OCI-LY1 (cell line): Measurements from ENCODE around the gene ART1.

ENCODE experiments used
- H2AFZ ChIP-seq: fragments of 200-600 bp; sonication (generic), shearing (Covaris generic); 2 replicates; pipeline ENCODE4 v1.6.0; 2014; ENCODE audit warnings: antibody characterized with exemption, mild to moderate bottlenecking, low read length
- H3F3A ChIP-seq: fragments of 200-600 bp; sonication (generic), shearing (Covaris generic); 2 replicates; pipeline ENCODE4 v1.6.0; 2014; ENCODE audit warnings: mild to moderate bottlenecking, antibody characterized with exemption, low read length, moderate library complexity; ENCODE audit not compliant: insufficient read depth
- H3K27ac ChIP-seq: fragments of 200-600 bp; sonication (generic); 2 replicates; pipeline ENCODE4 v1.5.1; 2014; ENCODE audit warnings: low read length, mixed run types, mild to moderate bottlenecking, low read depth; ENCODE audit not compliant: poor library complexity, severe bottlenecking
- H3K27me3 ChIP-seq: fragments of 200-600 bp; sonication (generic); 2 replicates; pipeline ENCODE4 v1.6.0; 2014; ENCODE audit warnings: antibody characterized with exemption, mild to moderate bottlenecking, low read length, moderate library complexity; ENCODE audit not compliant: insufficient read depth
- H3K36me3 ChIP-seq: fragments of 200-600 bp; sonication (generic); 2 replicates; pipeline ENCODE4 v1.6.1; 2014; ENCODE audit warnings: mild to moderate bottlenecking, antibody characterized with exemption, low read length, moderate library complexity, mixed read lengths; ENCODE audit not compliant: insufficient read depth
- H3K4me1 ChIP-seq: fragments of 200-600 bp; sonication (generic); 2 replicates; pipeline ENCODE4 v1.5.1; 2014; ENCODE audit warnings: mild to moderate bottlenecking, low read length, moderate library complexity; ENCODE audit not compliant: insufficient read depth, severe bottlenecking
- H3K4me2 ChIP-seq: fragments of 200-600 bp; sonication (generic), shearing (Covaris generic); 2 replicates; pipeline ENCODE4 v1.6.1; 2014; ENCODE audit warnings: low read length
- H3K4me3 ChIP-seq: fragments of 200-600 bp; sonication (generic); 2 replicates; pipeline ENCODE4 v1.5.1; 2014; ENCODE audit warnings: low read length, low read depth, mild to moderate bottlenecking, mixed read lengths; ENCODE audit not compliant: poor library complexity, severe bottlenecking
- H3K79me2 ChIP-seq: fragments of 200-600 bp; shearing (Covaris generic); 2 replicates; pipeline ENCODE4 v1.6.1; 2016; ENCODE audit warnings: mixed run types, low read length, mixed read lengths; ENCODE audit not compliant: insufficient read depth
- H3K9ac ChIP-seq: fragments of 200-600 bp; sonication (generic), shearing (Covaris generic); 2 replicates; pipeline ENCODE4 v1.6.1; 2014; ENCODE audit warnings: mild to moderate bottlenecking, low read length, mixed read lengths
- H3K9me2 ChIP-seq: fragments of 200-600 bp; sonication (generic), shearing (Covaris generic); 2 replicates; pipeline ENCODE4 v1.6.1; 2014; ENCODE audit warnings: low read depth, mild to moderate bottlenecking, low read length, mixed read lengths
- H3K9me3 ChIP-seq: fragments of 200-600 bp; shearing (Covaris generic); 2 replicates; pipeline ENCODE4 v1.6.1; 2014; ENCODE audit warnings: low read length, mixed read lengths
- H4K20me1 ChIP-seq: fragments of 200-600 bp; sonication (generic), shearing (Covaris generic); 2 replicates; pipeline ENCODE4 v1.6.0; 2016; ENCODE audit warnings: mild to moderate bottlenecking, low read length; ENCODE audit not compliant: insufficient read depth
- CTCF ChIP-seq: fragments of 200-600 bp; sonication (generic), shearing (Covaris generic); IDR thresholded peaks from 2 replicates; pipeline ENCODE4 v1.5.1; 2017; ENCODE audit warnings: mild to moderate bottlenecking, antibody characterized with exemption, low read length, moderate library complexity, mixed read lengths
- EZH2 ChIP-seq: fragments of 200-600 bp; sonication (generic), shearing (Covaris generic); IDR thresholded peaks from 2 replicates; pipeline ENCODE4 v1.8.0; 2017; ENCODE audit warnings: borderline replicate concordance, mixed run types, mild to moderate bottlenecking, antibody characterized with exemption, low read length, moderate library complexity, mixed read lengths

Gene ART1

GRCh38 chr11:3700410-3700809, 55.5 kb downstream of the ART1 start:
- H3K27ac ChIP-seq, result no peak overlapping the region

GRCh38 chr11:3700910-3701309, 56.0 kb downstream of the ART1 start:
- Histone ChIP-seq H3K4me1 (no peaks in the 10 kb centered on the region), H3K4me3 (no peak overlapping the region), H3K79me2 (no peaks in the 10 kb centered on the region), H2AFZ (no peak overlapping the region), H3K9me2 (no peaks in the 10 kb centered on the region), H3K27me3 (no peaks in the 10 kb centered on the region), H3K27ac (no peak overlapping the region), H3F3A (no peaks in the 10 kb centered on the region), H3K9ac (no peak overlapping the region), H4K20me1 (no peaks in the 10 kb centered on the region), H3K9me3 (no peaks in the 10 kb centered on the region), H3K4me2 (no peak overlapping the region), H3K36me3 (peaks cover 95% of the 10 kb centered on the region)
- no peak for TF ChIP-seq EZH2
- TF ChIP-seq CTCF, result no peak

More at GRCh38 chr11:3700410-3700809, 55.5 kb downstream of the ART1 start:
- no peaks in the 10 kb centered on the region for H3K27me3 ChIP-seq
- H3K9ac ChIP-seq, result no peak overlapping the region
- no peaks in the 10 kb centered on the region for H3K9me2 ChIP-seq
- no peak overlapping the region for H3K4me3 ChIP-seq
- no peak overlapping the region for H2AFZ ChIP-seq
- H4K20me1 ChIP-seq, result no peaks in the 10 kb centered on the region
- H3F3A ChIP-seq, result no peaks in the 10 kb centered on the region
- H3K4me2 ChIP-seq, result no peak overlapping the region
- H3K36me3 ChIP-seq, result peaks cover 96% of the 10 kb centered on the region
- no peaks in the 10 kb centered on the region for H3K9me3 ChIP-seq
- H3K79me2 ChIP-seq, result no peaks in the 10 kb centered on the region
- TF ChIP-seq EZH2, result no peak
- TF ChIP-seq CTCF, result no peak
- no peaks in the 10 kb centered on the region for H3K4me1 ChIP-seq

GRCh38 chr11:3703383-3703782, 58.5 kb downstream of the ART1 start:
- H3K4me3 ChIP-seq, result no peak overlapping the region
- no peaks in the 10 kb centered on the region for H3K9me2 ChIP-seq
- peaks cover 92% of the 10 kb centered on the region for H3K36me3 ChIP-seq
- no peaks in the 10 kb centered on the region for H4K20me1 ChIP-seq
- H3K4me2 ChIP-seq, result no peak overlapping the region
- TF ChIP-seq CTCF, result no peak
- TF ChIP-seq EZH2, result no peak
- H3K79me2 ChIP-seq, result no peaks in the 10 kb centered on the region
- no peak overlapping the region for H3K27ac ChIP-seq
- H3F3A ChIP-seq, result no peaks in the 10 kb centered on the region
- no peak overlapping the region for H2AFZ ChIP-seq
- H3K9me3 ChIP-seq, result no peaks in the 10 kb centered on the region
- no peaks in the 10 kb centered on the region for H3K27me3 ChIP-seq
- H3K4me1 ChIP-seq, result no peaks in the 10 kb centered on the region
- H3K9ac ChIP-seq, result no peak overlapping the region
